GM12878 (cell line): Measurements from ENCODE around the gene MDGA2. TPM values are rescaled to one million over a fixed set of nuclear protein-coding genes. Genes with fewer than 3 reads are reported as not detected.

Experiments used
- ATAC-seq: fragments of 200-7000 bp; cut with Tn5 transposase; 3 replicates; pipeline ENCODE4 v1.9.1; 2020; ENCODE audit warnings: mild to moderate bottlenecking, moderate library complexity
- BruUV-seq: library from RNA; stranded (reverse); fragments of 400-500 nt; replicated peaks from 2 replicates; lab custom pipeline; 2021; lab: Mats Ljungman, UMichigan
- CTCF ChIA-PET: fragments of 300-600 bp; sonication (Branson Sonifier 250); formaldehyde crosslinking; extraction: SDS; loops from one replicate; lab custom pipeline; 2021; ENCODE audit warnings: inconsistent platforms; lab: Yijun Ruan, JAX
- POLR2A ChIA-PET: fragments of 350-600 bp; formaldehyde crosslinking; extraction: SDS; loops from one replicate; lab custom pipeline; 2021; ENCODE audit warnings: inconsistent platforms; lab: Charles Lee
- RAD21 ChIA-PET: fragments of 300-600 bp; sonication (Branson Sonifier 250); formaldehyde crosslinking; loops from one replicate; lab custom pipeline; 2023; ENCODE audit warnings: antibody characterized with exemption; ENCODE audit not compliant: unreplicated experiment; lab: Charles Lee
- SMC1A ChIA-PET: fragments of 300-600 bp; sonication (Branson Sonifier 250); formaldehyde crosslinking; loops from one replicate; lab custom pipeline; 2023; ENCODE audit not compliant: unreplicated experiment, uncharacterized antibody; lab: Charles Lee
- DNase-seq: peaks from one replicate; pipeline ENCODE4 v3.0.0-alpha.2; 2011; ENCODE audit warnings: low read depth, low spot score
- FAIRE-seq: peaks from 3 replicates; lab custom pipeline; 2011; peaks lifted over from hg19 to GRCh38; lab: Jason Lieb, UNC
- H2AFZ ChIP-seq: 2 replicates; pipeline ENCODE4 v1.6.0; 2011; ENCODE audit warnings: low read depth, low read length, control low read depth; ENCODE audit not compliant: control insufficient read depth
- H3K27ac ChIP-seq: 2 replicates; pipeline ENCODE4 v1.5.1; 2011; ENCODE audit warnings: control low read depth; ENCODE audit not compliant: control insufficient read depth, insufficient read depth
- H3K27me3 ChIP-seq, 2 experiments: replicated peaks in 1 of 2; 2 replicates each; pipeline versions ENCODE4 v1.6.0 to v1.6.1; 2011; ENCODE audit warnings: low read length in 1 of 2; ENCODE audit not compliant: control insufficient read depth in 2 of 2, insufficient read depth in 2 of 2
- H3K36me3 ChIP-seq, 2 experiments: 2 replicates each; pipeline ENCODE4 v1.5.1; 2011; ENCODE audit warnings: low read length in 1 of 2; ENCODE audit not compliant: control insufficient read depth in 2 of 2, insufficient read depth in 2 of 2
- H3K4me1 ChIP-seq: 2 replicates; pipeline ENCODE4 v1.6.1; 2011; ENCODE audit warnings: mild to moderate bottlenecking, low read length, moderate library complexity, mixed read lengths; ENCODE audit not compliant: control insufficient read depth, insufficient read depth
- H3K4me2 ChIP-seq: 2 replicates; pipeline ENCODE4 v1.6.0; 2011; ENCODE audit warnings: control low read depth; ENCODE audit not compliant: control insufficient read depth, insufficient read depth
- H3K4me3 ChIP-seq: fragments of 200-600 bp; sonication (generic); 2 replicates; pipeline ENCODE4 v1.5.1; 2016
- H3K79me2 ChIP-seq: 2 replicates; pipeline ENCODE4 v1.6.0; 2011; ENCODE audit warnings: low read length; ENCODE audit not compliant: control insufficient read depth, insufficient read depth
- H3K9ac ChIP-seq: 2 replicates; pipeline ENCODE4 v1.8.0; 2011; ENCODE audit warnings: low read length, control low read depth, mixed read lengths; ENCODE audit not compliant: control insufficient read depth, insufficient read depth
- H3K9me3 ChIP-seq: replicated peaks from 3 replicates; pipeline ENCODE4 v1.5.1; 2011; ENCODE audit warnings: mild to moderate bottlenecking, low read length; ENCODE audit not compliant: control insufficient read depth, insufficient read depth
- H4K20me1 ChIP-seq: 2 replicates; pipeline ENCODE4 v1.6.0; 2011; ENCODE audit not compliant: control insufficient read depth, insufficient read depth
- ATF7 ChIP-seq: fragments of 450-650 bp; IDR thresholded peaks from 2 replicates; pipeline ENCODE4 v1.6.1; 2016; ENCODE audit warnings: low read depth, mild to moderate bottlenecking
- E2F8 ChIP-seq: fragments of 450-650 bp; IDR thresholded peaks from 2 replicates; pipeline ENCODE4 v1.6.1; 2018; ENCODE audit warnings: mild to moderate bottlenecking, low read depth, moderate library complexity; ENCODE audit not compliant: partially characterized antibody
- EGR1 ChIP-seq, 2 experiments: IDR thresholded peaks; 1 replicate in 1 of 2; 2 replicates in 1 of 2; pipeline ENCODE4 v1.6.1; 2011 to 2012; ENCODE audit warnings: low read depth in 2 of 2, low read length in 2 of 2, borderline replicate concordance in 1 of 2, mild to moderate bottlenecking in 1 of 2, moderate library complexity in 1 of 2
- ESRRA ChIP-seq: IDR thresholded peaks from 2 replicates; pipeline ENCODE4 v1.6.1; 2012; ENCODE audit warnings: mild to moderate bottlenecking, low read length, improper control_type of control experiment
- FOXM1 ChIP-seq: IDR thresholded peaks from 2 replicates; pipeline ENCODE4 v1.6.1; 2012; ENCODE audit warnings: low read depth, mild to moderate bottlenecking, inconsistent platforms, low read length, moderate library complexity
- IKZF2 ChIP-seq, 2 experiments: fragments of 450-650 bp; IDR thresholded peaks; 2 replicates each; pipeline ENCODE4 v1.6.1; 2017; ENCODE audit warnings: mild to moderate bottlenecking in 2 of 2, moderate library complexity in 2 of 2
- POLR2AphosphoS5 ChIP-seq: IDR thresholded peaks from 2 replicates; pipeline ENCODE4 v1.6.1; 2011; ENCODE audit warnings: mild to moderate bottlenecking, low read length, inconsistent platforms
- RAD51 ChIP-seq: fragments of 450-650 bp; IDR thresholded peaks from 2 replicates; pipeline ENCODE4 v1.6.1; 2016; ENCODE audit warnings: moderate library complexity, mild to moderate bottlenecking, inconsistent platforms
- SMC3 ChIP-seq: IDR thresholded peaks from 2 replicates; pipeline ENCODE4 v1.6.1; 2011; ENCODE audit warnings: low read length, improper control_type of control experiment, borderline replicate concordance
- STAT1 ChIP-seq: fragments of 450-650 bp; conservative IDR thresholded peaks from 2 replicates; pipeline ENCODE4 v1.6.1; 2014; ENCODE audit warnings: antibody characterized with exemption, mild to moderate bottlenecking
- USF1 ChIP-seq: IDR thresholded peaks from 2 replicates; pipeline ENCODE4 v1.6.1; 2011; ENCODE audit warnings: borderline replicate concordance, low read depth, mild to moderate bottlenecking, moderate library complexity, mixed read lengths, low read length; ENCODE audit not compliant: insufficient read depth; ENCODE audit errors: extremely low read length
- USF2 ChIP-seq: IDR thresholded peaks from 2 replicates; pipeline ENCODE4 v1.6.1; 2011; ENCODE audit warnings: low read depth, low read length, improper control_type of control experiment, borderline replicate concordance
- WGBS: methylation state at CpG from one replicate; pipeline ENCODE4 v1.1.6; 2016; ENCODE audit warnings: low lambda C conversion rate; ENCODE audit not compliant: insufficient replicate concordance, insufficient coverage; ENCODE audit errors: missing lambda C conversion rate; 5-methylcytosine and 5-hydroxymethylcytosine counted together
- in situ Hi-C: fragments of 300-500 bp; cut with MboI; formaldehyde crosslinking; loops from 9 replicates; pipeline ENCODE4 v1.14.3; 2018; ENCODE audit warnings: mixed read lengths
- intact Hi-C: fragments of 100-400 bp; cut with micrococcal nuclease; formaldehyde crosslinking; loops from one replicate; pipeline ENCODE4 v1.14.2; 2022; ENCODE audit not compliant: unreplicated experiment
- polyA plus RNA-seq, 11 experiments: library from polyadenylated mRNA; depleted of rRNA in 4 of 11; unstranded in 6 of 11; stranded (reverse) in 5 of 11; fragments of >200 nt; fragmentation: Nextera tagmentation in 4 of 11; fragmentation: Illumina TruSeq in 1 of 11; extraction: Ambion mirVana in 4 of 11; extraction: Trizol in 1 of 11; gene quantifications; 1 replicate in 1 of 11; 2 replicates in 10 of 11; pipeline versions ENCODE4 v1.2.1 to v1.2.3, GENCODE V29; 2011 to 2016; ENCODE audit warnings: inconsistent platforms in 2 of 11, missing spikeins in 2 of 11, low read depth in 1 of 11
- total RNA-seq, 4 experiments: library from RNA; depleted of rRNA in 3 of 4; stranded (reverse); fragments of >200 nt in 3 of 4; fragmentation: Illumina TruSeq in 1 of 4; extraction: Trizol in 1 of 4; gene quantifications; 2 replicates each; pipeline versions ENCODE4 v1.2.1 to v1.2.3, GENCODE V29; 2013 to 2021

MDGA2 gene
- total and polyA plus RNA-seq, 10 of the 15 experiments (the other 5 are each of a cell fraction or from before 2014, with no cell fraction given) = not detected

GRCh38 chr14:46999661-47000060 is 675.7 kb downstream of the MDGA2 start:
- ChIA-PET POLR2A (no interaction called here), RAD21 (no interaction called here), CTCF (no interaction called here), SMC1A (no interaction called here)
- H3K27me3 ChIP-seq = no peaks in the 10 kb centered on the region
- no TSS peak for BruUV-seq
- TF ChIP-seq POLR2AphosphoS5 (no peak), ESRRA (no peak), FOXM1 (no peak), IKZF2 (IDR thresholded peaks at IDR 0.05) (no peak), ATF7 (no peak), EGR1 (IDR thresholded peaks at IDR 0.05; ENCODE audit: borderline replicate concordance in 1 of 2, low read depth in 2 of 2, low read length in 2 of 2) (no peak), USF1 (no peak), SMC3 (no peak), USF2 (no peak), STAT1 (no peak), RAD51 (no peak), E2F8 (no peak)
- H3K4me1 ChIP-seq = no peaks in the 10 kb centered on the region
- H3K79me2 ChIP-seq = no peaks in the 10 kb centered on the region
- no peak overlapping the region for H3K4me3 ChIP-seq
- H3K36me3 ChIP-seq = no peaks in the 10 kb centered on the region
- H3K9me3 ChIP-seq = no peaks in the 10 kb centered on the region
- no peak overlapping the region for H2AFZ ChIP-seq
- WGBS = 0% methylated on average over 1 of the region's 1 CpG
- H3K4me2 ChIP-seq = no peak overlapping the region
- in situ Hi-C loops (no loop called here), intact Hi-C loops (no loop called here)
- DNase-seq (no peak), FAIRE-seq (no peak), ATAC-seq (no peak)
- no peak overlapping the region for H3K9ac ChIP-seq
- no peak overlapping the region for H3K27ac ChIP-seq
- no peaks in the 10 kb centered on the region for H4K20me1 ChIP-seq
